K562 (cell line): Measurements from ENCODE around the gene RNLS. TPM values are rescaled to one million over a fixed set of nuclear protein-coding genes. Genes with fewer than 3 reads are reported as not detected.

Experiments used
- ATAC-seq: fragments of 200-7000 bp; cut with Tn5 transposase; 3 replicates; pipeline ENCODE4 v1.9.1; 2020; ENCODE audit warnings: moderate library complexity
- BruUV-seq: library from RNA; stranded (reverse); fragments of 400-500 nt; replicated peaks from 2 replicates; lab custom pipeline; 2021; lab: Mats Ljungman, UMichigan
- CTCF ChIA-PET: fragments of 300-600 bp; formaldehyde crosslinking; extraction: SDS; loops from one replicate; lab custom pipeline; 2021; ENCODE audit warnings: low intra/inter-chr PET ratio; lab: Yijun Ruan, JAX
- POLR2A ChIA-PET: fragments of 300-600, 350-650 bp; sonication (Branson Sonifier 250); formaldehyde crosslinking; extraction: SDS; loops from one replicate; lab custom pipeline; 2021; ENCODE audit warnings: antibody characterized with exemption, inconsistent platforms; lab: Yijun Ruan, JAX
- DNase-seq, 4 experiments: peaks; one replicate each; pipeline versions ENCODE4 v3.0.0 to v3.0.0-alpha.2; 2011 to 2018; ENCODE audit warnings: low spot score in 3 of 4, mixed read lengths in 3 of 4; ENCODE audit errors: extremely low read depth in 1 of 4
- FAIRE-seq: peaks from 2 replicates; lab custom pipeline; 2011; peaks lifted over from hg19 to GRCh38; lab: Jason Lieb, UNC
- H2AFZ ChIP-seq: 2 replicates; pipeline ENCODE4 v1.6.0; 2011; ENCODE audit warnings: low read depth, low read length, control low read depth, inconsistent platforms
- H3K27ac ChIP-seq: fragments of 200-600 bp; 3 replicates; pipeline ENCODE4 v1.8.0; 2011; ENCODE audit warnings: low read depth, mild to moderate bottlenecking, control low read depth, inconsistent platforms, low read length, moderate library complexity, mixed read lengths; ENCODE audit errors: extremely low read depth
- H3K27me3 ChIP-seq, 2 experiments: fragments of 300-600 bp in 1 of 2; 2 replicates in 1 of 2; 3 replicates in 1 of 2; pipeline versions ENCODE4 v1.6.0 to v1.8.0; 2011; ENCODE audit warnings: inconsistent platforms in 2 of 2, low read length in 2 of 2, mild to moderate bottlenecking in 1 of 2, mixed read lengths in 1 of 2, moderate library complexity in 1 of 2; ENCODE audit not compliant: control insufficient read depth in 2 of 2, insufficient read depth in 2 of 2
- H3K36me3 ChIP-seq: fragments of 300-600 bp; 3 replicates; pipeline ENCODE4 v1.8.0; 2011; ENCODE audit warnings: mild to moderate bottlenecking, low read length, inconsistent platforms; ENCODE audit not compliant: control insufficient read depth, insufficient read depth
- H3K4me1 ChIP-seq, 2 experiments: fragments of 200-600 bp in 1 of 2; replicated peaks in 1 of 2; 2 replicates in 1 of 2; 3 replicates in 1 of 2; pipeline versions ENCODE4 v1.5.1 to v1.8.0; 2011; ENCODE audit warnings: inconsistent platforms in 2 of 2, low read length in 2 of 2, mild to moderate bottlenecking in 1 of 2, mixed read lengths in 1 of 2, moderate library complexity in 1 of 2; ENCODE audit not compliant: control insufficient read depth in 2 of 2, insufficient read depth in 2 of 2
- H3K4me2 ChIP-seq: 2 replicates; pipeline ENCODE4 v1.6.1; 2011; ENCODE audit warnings: low read length, control low read depth, inconsistent platforms, mixed read lengths; ENCODE audit not compliant: insufficient read depth
- H3K4me3 ChIP-seq: fragments of 200-600 bp; sonication (generic), shearing (Covaris generic); 2 replicates; pipeline ENCODE4 v1.5.1; 2016; ENCODE audit warnings: control low read depth, inconsistent platforms
- H3K79me2 ChIP-seq: fragments of 200-600 bp; 3 replicates; pipeline ENCODE4 v1.8.0; 2011; ENCODE audit warnings: low read length, inconsistent platforms; ENCODE audit not compliant: control insufficient read depth, insufficient read depth
- H3K9ac ChIP-seq, 2 experiments: 2 replicates each; pipeline versions ENCODE4 v1.6.0 to v1.6.1; 2011; ENCODE audit warnings: low read depth in 2 of 2, low read length in 2 of 2, control low read depth in 1 of 2, inconsistent platforms in 1 of 2, mild to moderate bottlenecking in 1 of 2, mixed read lengths in 1 of 2; ENCODE audit not compliant: insufficient read depth in 1 of 2
- H3K9me1 ChIP-seq: one replicate; pipeline ENCODE4 v1.6.0; 2011; ENCODE audit warnings: inconsistent platforms, mild to moderate bottlenecking, low read length, moderate library complexity; ENCODE audit not compliant: control insufficient read depth, insufficient read depth
- H3K9me3 ChIP-seq: replicated peaks from 2 replicates; pipeline ENCODE4 v1.5.1; 2011; ENCODE audit warnings: low read depth, low read length, inconsistent platforms; ENCODE audit not compliant: control insufficient read depth, insufficient read depth
- H4K20me1 ChIP-seq: replicated peaks from 2 replicates; pipeline ENCODE4 v1.6.1; 2011; ENCODE audit warnings: low read length, inconsistent platforms, mixed read lengths; ENCODE audit not compliant: control insufficient read depth, insufficient read depth
- BCL6 ChIP-seq: fragments of 250-450 bp; sonication (Bioruptor Pico); IDR thresholded peaks from 2 replicates; pipeline ENCODE4 v1.4.0; 2020
- CBFB ChIP-seq: sonication (generic); formaldehyde crosslinking; IDR thresholded peaks from 2 replicates; pipeline ENCODE4 v1.4.0; 2020; ENCODE audit warnings: mild to moderate bottlenecking, missing genetic modification reagents
- DDX20 ChIP-seq: fragments of 450-650 bp; IDR thresholded peaks from 2 replicates; pipeline ENCODE4 v1.6.1; 2016; ENCODE audit warnings: missing genetic modification characterization, low read depth, mild to moderate bottlenecking, missing compliant biosample characterization, moderate library complexity
- FOSL1 ChIP-seq: fragments of 200-800 bp; sonication (Bioruptor generic); conservative IDR thresholded peaks from 2 replicates; pipeline ENCODE4 v1.6.1; 2016; ENCODE audit warnings: missing genetic modification characterization, missing compliant biosample characterization
- HCFC1 ChIP-seq: IDR thresholded peaks from 2 replicates; pipeline ENCODE4 v1.6.1; 2012; ENCODE audit warnings: low read depth, low read length, improper control_type of control experiment
- KLF6 ChIP-seq: fragments of 250-450 bp; sonication (Bioruptor Pico); IDR thresholded peaks from 2 replicates; pipeline ENCODE4 v1.4.0; 2020; ENCODE audit warnings: mild to moderate bottlenecking, moderate library complexity, borderline replicate concordance
- NEUROD1 ChIP-seq: fragments of 150-350 bp; IDR thresholded peaks from 2 replicates; pipeline ENCODE4 v1.6.1; 2014; ENCODE audit warnings: borderline replicate concordance, low read length, low read depth; ENCODE audit not compliant: partially characterized antibody
- PML ChIP-seq: IDR thresholded peaks from 2 replicates; pipeline ENCODE4 v1.6.1; 2012; ENCODE audit warnings: low read length, inconsistent platforms
- PURB ChIP-seq: sonication (generic); formaldehyde crosslinking; IDR thresholded peaks from 2 replicates; pipeline ENCODE4 v1.9.0; 2021; ENCODE audit warnings: low read depth, mild to moderate bottlenecking, missing genetic modification reagents
- RFX7 ChIP-seq: fragments of 250-450 bp; sonication (Bioruptor Pico); IDR thresholded peaks from 2 replicates; pipeline ENCODE4 v1.5.1; 2021; ENCODE audit warnings: mild to moderate bottlenecking
- SIN3A ChIP-seq, 2 experiments: fragments of 150-350 bp in 1 of 2; IDR thresholded peaks; 2 replicates each; pipeline ENCODE4 v1.6.1; 2011 to 2016; ENCODE audit warnings: borderline replicate concordance in 2 of 2, low read depth in 2 of 2, low read length in 2 of 2, mild to moderate bottlenecking in 2 of 2, moderate library complexity in 2 of 2; ENCODE audit not compliant: control insufficient read depth in 1 of 2
- ZNF3 ChIP-seq: fragments of 250-450 bp; sonication (Bioruptor Pico); IDR thresholded peaks from 2 replicates; pipeline ENCODE4 v1.5.0; 2021; ENCODE audit warnings: mild to moderate bottlenecking, moderate library complexity
- ZNF408 ChIP-seq: fragments of 250-450 bp; sonication (Bioruptor Pico); IDR thresholded peaks from 2 replicates; pipeline ENCODE4 v1.4.0; 2020; ENCODE audit warnings: low read depth, mild to moderate bottlenecking, moderate library complexity
- WGBS: fragments of 100-300 bp; shearing (Covaris generic); methylation state at CpG from one replicate; pipeline ENCODE4 v1.1.6; 2016; ENCODE audit warnings: low coverage, mixed read lengths; ENCODE audit not compliant: insufficient coverage; ENCODE audit errors: missing lambda C conversion rate; 5-methylcytosine and 5-hydroxymethylcytosine counted together
- in situ Hi-C: fragments of 300-500 bp; cut with MboI; formaldehyde crosslinking; loops from 4 replicates; pipeline ENCODE4 v1.15.0; 2018; ENCODE audit warnings: inconsistent platforms, mixed read lengths
- intact Hi-C: fragments of 100-400 bp; cut with micrococcal nuclease; formaldehyde crosslinking; loops from 2 replicates; pipeline ENCODE4 v1.14.2; 2022
- polyA plus RNA-seq, 8 experiments: library from polyadenylated mRNA; depleted of rRNA in 4 of 8; stranded (reverse) in 5 of 8; unstranded in 3 of 8; fragments of >200 nt; fragmentation: Nextera tagmentation in 2 of 8; fragmentation: Illumina TruSeq in 1 of 8; extraction: Ambion mirVana in 2 of 8; extraction: Trizol in 1 of 8; gene quantifications; 2 replicates each; pipeline versions ENCODE4 v1.2.1 to v1.2.3, GENCODE V29; 2011 to 2014; ENCODE audit warnings: inconsistent platforms in 1 of 8, missing spikeins in 1 of 8
- total RNA-seq, 7 experiments: library from RNA; depleted of rRNA in 6 of 7; stranded (reverse); fragments of >200 nt in 6 of 7; fragmentation: Illumina TruSeq in 2 of 7; extraction: Trizol in 2 of 7; gene quantifications; 2 replicates each; pipeline versions ENCODE4 v1.2.1 to v1.2.3, GENCODE V29; 2011 to 2021; ENCODE audit warnings: low replicate concordance in 1 of 7

RNLS gene
- total and polyA plus RNA-seq, 9 of the 15 experiments (the other 6 are each of a cell fraction or from before 2014, with no cell fraction given) = 0.14 to 0.72 (median 0.41) TPM; not detected in 3

GRCh38 chr10:88515235-88515634 lies 67.9 kb downstream of the RNLS start:
- ATAC-seq = no peak
- H3K4me3 ChIP-seq = no peak overlapping the region
- H3K9ac ChIP-seq = no peak overlapping the region
- H3K79me2 ChIP-seq = no peaks in the 10 kb centered on the region
- no peaks in the 10 kb centered on the region for H4K20me1 ChIP-seq
- POLR2A ChIA-PET = no interaction called here
- no peak for FAIRE-seq
- H3K9me1 ChIP-seq = no peaks in the 10 kb centered on the region
- TF ChIP-seq PML (no peak), HCFC1 (no peak), RFX7 (CRISPR knock-in tag) (no peak)
- no peak for DNase-seq
- no peak overlapping the region for H2AFZ ChIP-seq
- 0% methylated on average over 1 of the region's 1 CpG for WGBS
- H3K9me3 ChIP-seq = no peaks in the 10 kb centered on the region
- intact Hi-C loops (no loop called here), in situ Hi-C loops (no loop called here)
- H3K27ac ChIP-seq = no peak overlapping the region
- H3K4me1 ChIP-seq = no peaks in the 10 kb centered on the region
- H3K36me3 ChIP-seq = no peaks in the 10 kb centered on the region
- H3K4me2 ChIP-seq = no peak overlapping the region
- CTCF ChIA-PET = no interaction called here
- BruUV-seq = no TSS peak
- no peaks in the 10 kb centered on the region for H3K27me3 ChIP-seq

- in situ Hi-C loops (no loop called here), intact Hi-C loops (no loop called here)
- Histone ChIP-seq H3K27ac (no peak overlapping the region), H3K4me1 (no peaks in the 10 kb centered on the region), H4K20me1 (no peaks in the 10 kb centered on the region), H2AFZ (no peak overlapping the region), H3K4me2 (no peak overlapping the region), H3K9me1 (no peaks in the 10 kb centered on the region), H3K4me3 (no peak overlapping the region), H3K9ac (no peak overlapping the region)
- FAIRE-seq (no peak), DNase-seq (no peak)
- CTCF ChIA-PET = no interaction called here
- POLR2A ChIA-PET = no interaction called here
- TF ChIP-seq FOSL1 (tag) (no peak), SIN3A (IDR thresholded peaks at IDR 0.05; ENCODE audit: borderline replicate concordance in 2 of 2, control insufficient read depth in 1 of 2, low read depth in 2 of 2, low read length in 2 of 2) (no peak), PURB (no peak), ZNF408 (CRISPR knock-in tag) (no peak), DDX20 (tag) (no peak), CBFB (CRISPR knock-in tag) (no peak), NEUROD1 (no peak), KLF6 (CRISPR knock-in tag) (no peak), BCL6 (CRISPR knock-in tag) (no peak), ZNF3 (CRISPR knock-in tag) (no peak)
- TF ChIP-seq, all 486 proteins: peak for 0
- Histone ChIP-seq H3K27me3 (no peaks in the 10 kb centered on the region), H3K9me3 (no peaks in the 10 kb centered on the region), H3K79me2 (no peaks in the 10 kb centered on the region), H3K36me3 (no peaks in the 10 kb centered on the region)
- BruUV-seq = no TSS peak
- ATAC-seq = no peak
- WGBS = 0% methylated on average over 2 of the region's 2 CpGs
Observed at GRCh38 chr10:88512599-88512998, 70.5 kb downstream of the RNLS start.
